H1 (cell line): ENCODE data around the gene SAFB2. TPM values are rescaled to one million over a fixed set of nuclear protein-coding genes. Genes with fewer than 3 reads are reported as not detected.

ENCODE experiments used
- CTCF ChIA-PET: fragments of 300-600 bp; sonication (Branson Sonifier 250); formaldehyde crosslinking; loops from one replicate; lab custom pipeline; 2021; ENCODE audit not compliant: partially characterized antibody; lab: Charles Lee
- POLR2A ChIA-PET: fragments of 300-600 bp; sonication (Branson Sonifier 250); formaldehyde crosslinking; loops from one replicate; lab custom pipeline; 2021; ENCODE audit warnings: inconsistent platforms; ENCODE audit not compliant: partially characterized antibody; lab: Charles Lee
- DNase-seq, 2 experiments: peaks; one replicate each; pipeline versions ENCODE4 v3.0.0 to v3.0.0-alpha.2; 2010 to 2022; ENCODE audit warnings: low spot score in 2 of 2, low read depth in 1 of 2, mixed read lengths in 1 of 2
- FAIRE-seq: peaks from 2 replicates; lab custom pipeline; 2011; peaks lifted over from hg19 to GRCh38; lab: Jason Lieb, UNC
- H2AFZ ChIP-seq: 2 replicates; pipeline ENCODE4 v1.8.1; 2012; ENCODE audit warnings: low read length, inconsistent platforms
- H2AK5ac ChIP-seq: 2 replicates; pipeline ENCODE4 v1.6.1; 2013; ENCODE audit warnings: low read depth, low read length
- H2BK120ac ChIP-seq: replicated peaks from 2 replicates; pipeline ENCODE3; 2013; ENCODE audit warnings: low read depth, low read length, inconsistent platforms
- H2BK12ac ChIP-seq: 2 replicates; pipeline ENCODE4 v1.6.1; 2013; ENCODE audit warnings: low read depth, low read length
- H2BK15ac ChIP-seq: 2 replicates; pipeline ENCODE4 v1.6.1; 2013; ENCODE audit warnings: low read length
- H2BK20ac ChIP-seq: 2 replicates; pipeline ENCODE4 v1.6.1; 2013; ENCODE audit warnings: low read length
- H2BK5ac ChIP-seq: 2 replicates; pipeline ENCODE4 v1.6.1; 2013; ENCODE audit warnings: low read depth, low read length
- H3K14ac ChIP-seq: 2 replicates; pipeline ENCODE4 v1.6.1; 2013; ENCODE audit warnings: inconsistent platforms; ENCODE audit not compliant: insufficient read length
- H3K18ac ChIP-seq: 2 replicates; pipeline ENCODE4 v1.6.1; 2013; ENCODE audit warnings: low read length; ENCODE audit errors: extremely low read depth
- H3K23ac ChIP-seq: 2 replicates; pipeline ENCODE4 v1.6.1; 2013; ENCODE audit warnings: inconsistent platforms; ENCODE audit not compliant: insufficient read length
- H3K23me2 ChIP-seq: 2 replicates; pipeline ENCODE4 v1.6.1; 2013; ENCODE audit warnings: low read depth, low read length
- H3K27ac ChIP-seq: 2 replicates; pipeline ENCODE4 v1.6.1; 2011; ENCODE audit warnings: low read depth, low read length, inconsistent platforms
- H3K27me3 ChIP-seq, 4 experiments: replicated peaks in 1 of 4; 1 replicate in 1 of 4; 2 replicates in 3 of 4; pipeline versions ENCODE4 v1.6.1 to v1.8.1; 2011 to 2013; ENCODE audit warnings: low read length in 3 of 4, mild to moderate bottlenecking in 3 of 4, inconsistent platforms in 2 of 4, mixed read lengths in 2 of 4, moderate library complexity in 1 of 4; ENCODE audit not compliant: control insufficient read depth in 3 of 4, insufficient read depth in 3 of 4; ENCODE audit errors: extremely low read depth in 1 of 4
- H3K36me3 ChIP-seq, 4 experiments: 2 replicates each; pipeline versions ENCODE4 v1.6.1 to v1.8.1; 2011 to 2013; ENCODE audit warnings: mild to moderate bottlenecking in 4 of 4, low read length in 3 of 4, moderate library complexity in 2 of 4, control low read depth in 1 of 4, inconsistent platforms in 1 of 4; ENCODE audit not compliant: insufficient read depth in 4 of 4, control insufficient read depth in 2 of 4
- H3K4ac ChIP-seq: replicated peaks from 2 replicates; pipeline ENCODE3; 2013; ENCODE audit warnings: low read length, low read depth, mixed read lengths, inconsistent platforms; ENCODE audit not compliant: insufficient read length
- H3K4me1 ChIP-seq, 4 experiments: replicated peaks in 1 of 4; 1 replicate in 1 of 4; 2 replicates in 3 of 4; pipeline versions ENCODE4 v1.6.1 to v1.8.1; 2011 to 2013; ENCODE audit warnings: low read length in 3 of 4, inconsistent platforms in 2 of 4, mixed read lengths in 1 of 4; ENCODE audit not compliant: insufficient read depth in 4 of 4, control insufficient read depth in 3 of 4
- H3K4me2 ChIP-seq, 2 experiments: 2 replicates each; pipeline versions ENCODE4 v1.6.1 to v1.8.1; 2011 to 2013; ENCODE audit warnings: low read depth in 2 of 2, low read length in 2 of 2, control low read depth in 1 of 2, inconsistent platforms in 1 of 2, mild to moderate bottlenecking in 1 of 2; ENCODE audit not compliant: insufficient read depth in 1 of 2
- H3K4me3 ChIP-seq, 4 experiments: fragments of 200-600, 300-600 bp in 1 of 4; sonication (generic), shearing (Covaris generic), sonication (Bioruptor Twin) in 1 of 4; 2 replicates each; pipeline versions ENCODE4 v1.5.1 to v1.8.1; 2011 to 2016; ENCODE audit warnings: low read length in 4 of 4, low read depth in 3 of 4, control low read depth in 2 of 4, inconsistent platforms in 2 of 4, mild to moderate bottlenecking in 2 of 4, mixed read lengths in 1 of 4, moderate library complexity in 1 of 4; ENCODE audit not compliant: insufficient read depth in 2 of 4; ENCODE audit errors: extremely low read depth in 1 of 4
- H3K56ac ChIP-seq: replicated peaks from 2 replicates; pipeline ENCODE3; 2013; ENCODE audit warnings: low read depth, mild to moderate bottlenecking, mixed read lengths, low read length, inconsistent platforms; ENCODE audit not compliant: insufficient read length
- H3K79me1 ChIP-seq: 2 replicates; pipeline ENCODE4 v1.6.1; 2013; ENCODE audit warnings: low read depth, low read length, control low read depth
- H3K79me2 ChIP-seq, 2 experiments: 2 replicates each; pipeline versions ENCODE4 v1.6.1 to v1.8.1; 2012 to 2013; ENCODE audit warnings: low read length in 2 of 2, mild to moderate bottlenecking in 2 of 2, inconsistent platforms in 1 of 2; ENCODE audit not compliant: insufficient read depth in 2 of 2, control insufficient read depth in 1 of 2
- H3K9ac ChIP-seq, 4 experiments: replicated peaks in 1 of 4; 1 replicate in 1 of 4; 2 replicates in 3 of 4; pipeline versions ENCODE4 v1.6.1 to v1.8.1; 2011 to 2013; ENCODE audit warnings: low read depth in 3 of 4, low read length in 3 of 4, control low read depth in 2 of 4, mild to moderate bottlenecking in 2 of 4, moderate library complexity in 2 of 4, inconsistent platforms in 1 of 4; ENCODE audit errors: extremely low read depth in 1 of 4
- H3K9me3 ChIP-seq, 2 experiments: 2 replicates each; pipeline versions ENCODE4 v1.6.1 to v1.8.1; 2012 to 2013; ENCODE audit warnings: mild to moderate bottlenecking in 2 of 2, moderate library complexity in 2 of 2, control low read depth in 1 of 2, inconsistent platforms in 1 of 2, low read depth in 1 of 2, low read length in 1 of 2, mixed read lengths in 1 of 2; ENCODE audit not compliant: insufficient read depth in 2 of 2
- H4K20me1 ChIP-seq, 2 experiments: replicated peaks in 1 of 2; 2 replicates each; pipeline versions ENCODE3 to v1.8.1; 2011 to 2013; ENCODE audit warnings: inconsistent platforms in 2 of 2, low read length in 2 of 2, mild to moderate bottlenecking in 1 of 2; ENCODE audit not compliant: insufficient read depth in 2 of 2, control insufficient read depth in 1 of 2
- H4K5ac ChIP-seq: 2 replicates; pipeline ENCODE4 v1.6.1; 2013; ENCODE audit warnings: low read length, low read depth, mixed read lengths, inconsistent platforms; ENCODE audit not compliant: insufficient read length
- H4K8ac ChIP-seq: 2 replicates; pipeline ENCODE4 v1.8.0; 2013; ENCODE audit warnings: mild to moderate bottlenecking, moderate library complexity, low read length, inconsistent platforms; ENCODE audit not compliant: insufficient read depth; ENCODE audit errors: extremely low read depth
- H4K91ac ChIP-seq: replicated peaks from 2 replicates; pipeline ENCODE3; 2013; ENCODE audit warnings: low read length, mixed read lengths, inconsistent platforms; ENCODE audit not compliant: insufficient read length
- EGR1 ChIP-seq: IDR thresholded peaks from 2 replicates; pipeline ENCODE4 v1.6.1; 2011; ENCODE audit warnings: low read depth, low read length, borderline replicate concordance
- KDM1A ChIP-seq: fragments of 200-600, 300-600 bp; sonication (generic); IDR thresholded peaks from 2 replicates; pipeline ENCODE4 v1.7.1; 2016; ENCODE audit warnings: mild to moderate bottlenecking, low read length, borderline replicate concordance
- SP2 ChIP-seq: IDR thresholded peaks from 2 replicates; pipeline ENCODE4 v1.6.1; 2012; ENCODE audit warnings: mild to moderate bottlenecking, low read length, inconsistent platforms
- WGBS, 2 experiments: shearing (Covaris generic) in 1 of 2; methylation state at CpG; one replicate each; pipeline versions ENCODE4 v1.1.6 to v1.1.7; 2013 to 2015; ENCODE audit warnings: low lambda C conversion rate in 2 of 2, mixed read lengths in 2 of 2, inconsistent platforms in 1 of 2, low coverage in 1 of 2, missing lambda C conversion rate in 1 of 2; ENCODE audit not compliant: insufficient replicate concordance in 2 of 2, insufficient coverage in 1 of 2, insufficient read length in 1 of 2; ENCODE audit errors: extremely low coverage in 1 of 2, missing lambda C conversion rate in 1 of 2; 5-methylcytosine and 5-hydroxymethylcytosine counted together
- polyA plus RNA-seq, 7 experiments: library from polyadenylated mRNA; depleted of rRNA in 3 of 7; stranded (reverse) in 5 of 7; unstranded in 2 of 7; fragments of >200 nt in 5 of 7; fragments of 200-250 nt in 2 of 7; gene quantifications; 1 replicate in 5 of 7; 2 replicates in 1 of 7; 4 replicates in 1 of 7; pipeline versions ENCODE4 v1.2.1 to v1.2.3, GENCODE V29; 2011 to 2013; ENCODE audit warnings: missing spikeins in 2 of 7, mixed read lengths in 2 of 7
- total RNA-seq: library from RNA; stranded (reverse); fragmentation: NEBNext Ultra II Directional; extraction: Animal tissue kit (Norgen Biotek cat#: 25700); gene quantifications from 2 replicates; pipeline ENCODE4 v1.2.1, GENCODE V29; 2021

The SAFB2 gene
- total and polyA plus RNA-seq, 2 of the 8 experiments (the other 6 are each of a cell fraction or from before 2014, with no cell fraction given) = 14.8 to 63.8 TPM

GRCh38 chr19:5579697-5580096 lies 42.9 kb downstream of the SAFB2 start:
- Histone ChIP-seq H2BK15ac (no peak overlapping the region), H3K4me3 (no peak overlapping the region), H2BK120ac (no peak overlapping the region), H3K4me1 (peaks cover 0 to 1% (median 0%) of the 10 kb centered on the region in 4 experiments; a peak in 2 of 7 replicates), H3K36me3 (no peaks in the 10 kb centered on the region; a peak in 1 of 8 replicates), H3K23ac (no peak overlapping the region), H3K14ac (no peak overlapping the region), H3K9ac (no peak overlapping the region), H3K27ac (no peak overlapping the region), H4K8ac (peak overlapping the region; percentile 53), H2BK12ac (no peak overlapping the region), H3K9me3 (no peaks in the 10 kb centered on the region), H4K91ac (no peak overlapping the region), H3K56ac (no peak overlapping the region), H4K20me1 (peaks cover 0 to 3% of the 10 kb centered on the region in 2 experiments), H3K23me2 (no peaks in the 10 kb centered on the region), H3K4ac (no peak overlapping the region), H3K4me2 (no peak overlapping the region), H2AFZ (no peak overlapping the region), H3K18ac (no peak overlapping the region), H2AK5ac (no peak overlapping the region), H3K79me2 (no peaks in the 10 kb centered on the region), H3K27me3 (no peaks in the 10 kb centered on the region), H2BK20ac (no peak overlapping the region), H2BK5ac (no peak overlapping the region), H3K79me1 (no peaks in the 10 kb centered on the region), H4K5ac (no peak overlapping the region)
- FAIRE-seq (no peak), DNase-seq (no peak)
- no peak; the same call in 1 of the 2 replicates for TF ChIP-seq KDM1A
- no peak for TF ChIP-seq EGR1
- no peak for TF ChIP-seq SP2
- WGBS, 2 experiments = 96% methylated on average over 7 of the region's 7 CpGs; no CpG with 5 or more reads in 1 of the 2 experiments
- ChIA-PET CTCF (interaction anchor here (0.9 to 4.5 kb wide), 15 partner anchors 10 to 234 kb away, joined by 3 to 30 read pairs (median 5); partner anchors contain the start of gene TINCR), POLR2A (interaction anchor here (0.7 kb wide), 2 partner anchors 17 to 63 kb away, joined by 3 read pairs; no protein-coding TSS in a partner anchor)
